H1 (cell line): Measurements from ENCODE around the gene MYBPC1. TPM values are rescaled to one million over a fixed set of nuclear protein-coding genes. Genes with fewer than 3 reads are reported as not detected.

Experiments used
- CTCF ChIA-PET: fragments of 300-600 bp; sonication (Branson Sonifier 250); formaldehyde crosslinking; loops from one replicate; lab custom pipeline; 2021; ENCODE audit not compliant: partially characterized antibody; lab: Charles Lee
- POLR2A ChIA-PET: fragments of 300-600 bp; sonication (Branson Sonifier 250); formaldehyde crosslinking; loops from one replicate; lab custom pipeline; 2021; ENCODE audit warnings: inconsistent platforms; ENCODE audit not compliant: partially characterized antibody; lab: Charles Lee
- DNase-seq, 2 experiments: peaks; one replicate each; pipeline versions ENCODE4 v3.0.0 to v3.0.0-alpha.2; 2010 to 2022; ENCODE audit warnings: low spot score in 2 of 2, low read depth in 1 of 2, mixed read lengths in 1 of 2
- FAIRE-seq: peaks from 2 replicates; lab custom pipeline; 2011; peaks lifted over from hg19 to GRCh38; lab: Jason Lieb, UNC
- H2AFZ ChIP-seq: 2 replicates; pipeline ENCODE4 v1.8.1; 2012; ENCODE audit warnings: low read length, inconsistent platforms
- H2AK5ac ChIP-seq: 2 replicates; pipeline ENCODE4 v1.6.1; 2013; ENCODE audit warnings: low read depth, low read length
- H2BK120ac ChIP-seq: replicated peaks from 2 replicates; pipeline ENCODE3; 2013; ENCODE audit warnings: low read depth, low read length, inconsistent platforms
- H2BK12ac ChIP-seq: 2 replicates; pipeline ENCODE4 v1.6.1; 2013; ENCODE audit warnings: low read depth, low read length
- H2BK15ac ChIP-seq: 2 replicates; pipeline ENCODE4 v1.6.1; 2013; ENCODE audit warnings: low read length
- H2BK20ac ChIP-seq: 2 replicates; pipeline ENCODE4 v1.6.1; 2013; ENCODE audit warnings: low read length
- H2BK5ac ChIP-seq: 2 replicates; pipeline ENCODE4 v1.6.1; 2013; ENCODE audit warnings: low read depth, low read length
- H3K14ac ChIP-seq: 2 replicates; pipeline ENCODE4 v1.6.1; 2013; ENCODE audit warnings: inconsistent platforms; ENCODE audit not compliant: insufficient read length
- H3K18ac ChIP-seq: 2 replicates; pipeline ENCODE4 v1.6.1; 2013; ENCODE audit warnings: low read length; ENCODE audit errors: extremely low read depth
- H3K23ac ChIP-seq: 2 replicates; pipeline ENCODE4 v1.6.1; 2013; ENCODE audit warnings: inconsistent platforms; ENCODE audit not compliant: insufficient read length
- H3K23me2 ChIP-seq: 2 replicates; pipeline ENCODE4 v1.6.1; 2013; ENCODE audit warnings: low read depth, low read length
- H3K27ac ChIP-seq: 2 replicates; pipeline ENCODE4 v1.6.1; 2011; ENCODE audit warnings: low read depth, low read length, inconsistent platforms
- H3K27me3 ChIP-seq, 4 experiments: replicated peaks in 1 of 4; 1 replicate in 1 of 4; 2 replicates in 3 of 4; pipeline versions ENCODE4 v1.6.1 to v1.8.1; 2011 to 2013; ENCODE audit warnings: low read length in 3 of 4, mild to moderate bottlenecking in 3 of 4, inconsistent platforms in 2 of 4, mixed read lengths in 2 of 4, moderate library complexity in 1 of 4; ENCODE audit not compliant: control insufficient read depth in 3 of 4, insufficient read depth in 3 of 4; ENCODE audit errors: extremely low read depth in 1 of 4
- H3K36me3 ChIP-seq, 4 experiments: 2 replicates each; pipeline versions ENCODE4 v1.6.1 to v1.8.1; 2011 to 2013; ENCODE audit warnings: mild to moderate bottlenecking in 4 of 4, low read length in 3 of 4, moderate library complexity in 2 of 4, control low read depth in 1 of 4, inconsistent platforms in 1 of 4; ENCODE audit not compliant: insufficient read depth in 4 of 4, control insufficient read depth in 2 of 4
- H3K4ac ChIP-seq: replicated peaks from 2 replicates; pipeline ENCODE3; 2013; ENCODE audit warnings: low read length, low read depth, mixed read lengths, inconsistent platforms; ENCODE audit not compliant: insufficient read length
- H3K4me1 ChIP-seq, 4 experiments: replicated peaks in 1 of 4; 1 replicate in 1 of 4; 2 replicates in 3 of 4; pipeline versions ENCODE4 v1.6.1 to v1.8.1; 2011 to 2013; ENCODE audit warnings: low read length in 3 of 4, inconsistent platforms in 2 of 4, mixed read lengths in 1 of 4; ENCODE audit not compliant: insufficient read depth in 4 of 4, control insufficient read depth in 3 of 4
- H3K4me2 ChIP-seq, 2 experiments: 2 replicates each; pipeline versions ENCODE4 v1.6.1 to v1.8.1; 2011 to 2013; ENCODE audit warnings: low read depth in 2 of 2, low read length in 2 of 2, control low read depth in 1 of 2, inconsistent platforms in 1 of 2, mild to moderate bottlenecking in 1 of 2; ENCODE audit not compliant: insufficient read depth in 1 of 2
- H3K4me3 ChIP-seq, 4 experiments: fragments of 200-600, 300-600 bp in 1 of 4; sonication (generic), shearing (Covaris generic), sonication (Bioruptor Twin) in 1 of 4; 2 replicates each; pipeline versions ENCODE4 v1.5.1 to v1.8.1; 2011 to 2016; ENCODE audit warnings: low read length in 4 of 4, low read depth in 3 of 4, control low read depth in 2 of 4, inconsistent platforms in 2 of 4, mild to moderate bottlenecking in 2 of 4, mixed read lengths in 1 of 4, moderate library complexity in 1 of 4; ENCODE audit not compliant: insufficient read depth in 2 of 4; ENCODE audit errors: extremely low read depth in 1 of 4
- H3K56ac ChIP-seq: replicated peaks from 2 replicates; pipeline ENCODE3; 2013; ENCODE audit warnings: low read depth, mild to moderate bottlenecking, mixed read lengths, low read length, inconsistent platforms; ENCODE audit not compliant: insufficient read length
- H3K79me1 ChIP-seq: 2 replicates; pipeline ENCODE4 v1.6.1; 2013; ENCODE audit warnings: low read depth, low read length, control low read depth
- H3K79me2 ChIP-seq, 2 experiments: 2 replicates each; pipeline versions ENCODE4 v1.6.1 to v1.8.1; 2012 to 2013; ENCODE audit warnings: low read length in 2 of 2, mild to moderate bottlenecking in 2 of 2, inconsistent platforms in 1 of 2; ENCODE audit not compliant: insufficient read depth in 2 of 2, control insufficient read depth in 1 of 2
- H3K9ac ChIP-seq, 4 experiments: replicated peaks in 1 of 4; 1 replicate in 1 of 4; 2 replicates in 3 of 4; pipeline versions ENCODE4 v1.6.1 to v1.8.1; 2011 to 2013; ENCODE audit warnings: low read depth in 3 of 4, low read length in 3 of 4, control low read depth in 2 of 4, mild to moderate bottlenecking in 2 of 4, moderate library complexity in 2 of 4, inconsistent platforms in 1 of 4; ENCODE audit errors: extremely low read depth in 1 of 4
- H3K9me3 ChIP-seq, 2 experiments: 2 replicates each; pipeline versions ENCODE4 v1.6.1 to v1.8.1; 2012 to 2013; ENCODE audit warnings: mild to moderate bottlenecking in 2 of 2, moderate library complexity in 2 of 2, control low read depth in 1 of 2, inconsistent platforms in 1 of 2, low read depth in 1 of 2, low read length in 1 of 2, mixed read lengths in 1 of 2; ENCODE audit not compliant: insufficient read depth in 2 of 2
- H4K20me1 ChIP-seq, 2 experiments: replicated peaks in 1 of 2; 2 replicates each; pipeline versions ENCODE3 to v1.8.1; 2011 to 2013; ENCODE audit warnings: inconsistent platforms in 2 of 2, low read length in 2 of 2, mild to moderate bottlenecking in 1 of 2; ENCODE audit not compliant: insufficient read depth in 2 of 2, control insufficient read depth in 1 of 2
- H4K5ac ChIP-seq: 2 replicates; pipeline ENCODE4 v1.6.1; 2013; ENCODE audit warnings: low read length, low read depth, mixed read lengths, inconsistent platforms; ENCODE audit not compliant: insufficient read length
- H4K8ac ChIP-seq: 2 replicates; pipeline ENCODE4 v1.8.0; 2013; ENCODE audit warnings: mild to moderate bottlenecking, moderate library complexity, low read length, inconsistent platforms; ENCODE audit not compliant: insufficient read depth; ENCODE audit errors: extremely low read depth
- H4K91ac ChIP-seq: replicated peaks from 2 replicates; pipeline ENCODE3; 2013; ENCODE audit warnings: low read length, mixed read lengths, inconsistent platforms; ENCODE audit not compliant: insufficient read length
- BACH1 ChIP-seq: IDR thresholded peaks from 2 replicates; pipeline ENCODE4 v1.6.1; 2012; ENCODE audit warnings: low read length, improper control_type of control experiment
- BCL11A ChIP-seq, 2 experiments: IDR thresholded peaks; one replicate each; pipeline ENCODE4 v1.6.1; 2011; ENCODE audit warnings: low read depth in 2 of 2, low read length in 2 of 2, mild to moderate bottlenecking in 2 of 2
- BRCA1 ChIP-seq: IDR thresholded peaks from 2 replicates; pipeline ENCODE4 v1.6.1; 2012; ENCODE audit warnings: low read depth, low read length, improper control_type of control experiment
- CTBP2 ChIP-seq: IDR thresholded peaks from 2 replicates; pipeline ENCODE4 v1.7.0; 2011; ENCODE audit warnings: borderline replicate concordance, mild to moderate bottlenecking, moderate library complexity, mixed read lengths, low read length; ENCODE audit not compliant: insufficient read depth, insufficient read length
- EP300 ChIP-seq, 2 experiments: IDR thresholded peaks; 1 replicate in 1 of 2; 2 replicates in 1 of 2; pipeline ENCODE4 v1.6.1; 2011 to 2012; ENCODE audit warnings: low read depth in 2 of 2, low read length in 2 of 2, mild to moderate bottlenecking in 2 of 2, borderline replicate concordance in 1 of 2, inconsistent platforms in 1 of 2, moderate library complexity in 1 of 2
- HDAC2 ChIP-seq, 2 experiments: fragments of 300-600 bp in 1 of 2; sonication (generic) in 1 of 2; IDR thresholded peaks; 2 replicates each; pipeline ENCODE4 v1.6.1; 2011 to 2012; ENCODE audit warnings: low read depth in 2 of 2, low read length in 2 of 2, mild to moderate bottlenecking in 2 of 2, moderate library complexity in 2 of 2, borderline replicate concordance in 1 of 2, inconsistent platforms in 1 of 2
- JUND ChIP-seq: IDR thresholded peaks from 2 replicates; pipeline ENCODE4 v1.6.1; 2011; ENCODE audit warnings: mild to moderate bottlenecking, improper control_type of control experiment, low read length
- KDM1A ChIP-seq: fragments of 200-600, 300-600 bp; sonication (generic); IDR thresholded peaks from 2 replicates; pipeline ENCODE4 v1.7.1; 2016; ENCODE audit warnings: mild to moderate bottlenecking, low read length, borderline replicate concordance
- NANOG ChIP-seq: IDR thresholded peaks from 2 replicates; pipeline ENCODE4 v1.6.1; 2011; ENCODE audit warnings: low read length, low read depth, mild to moderate bottlenecking, inconsistent platforms; ENCODE audit not compliant: insufficient read depth, poor library complexity, severe bottlenecking
- POLR2A ChIP-seq, 2 experiments: IDR thresholded peaks; 1 replicate in 1 of 2; 2 replicates in 1 of 2; pipeline ENCODE4 v1.6.1; 2011; ENCODE audit warnings: low read depth in 2 of 2, low read length in 2 of 2, mild to moderate bottlenecking in 2 of 2; ENCODE audit errors: control extremely low read depth in 1 of 2
- POLR2AphosphoS5 ChIP-seq: IDR thresholded peaks from 2 replicates; pipeline ENCODE4 v1.6.1; 2011; ENCODE audit warnings: low read depth, low read length
- TAF1 ChIP-seq: IDR thresholded peaks from 2 replicates; pipeline ENCODE4 v1.6.1; 2011; ENCODE audit warnings: mild to moderate bottlenecking, low read depth, low read length
- YY1 ChIP-seq: IDR thresholded peaks from 2 replicates; pipeline ENCODE4 v1.6.1; 2011; ENCODE audit warnings: low read depth, mild to moderate bottlenecking, low read length
- WGBS, 2 experiments: shearing (Covaris generic) in 1 of 2; methylation state at CpG; one replicate each; pipeline versions ENCODE4 v1.1.6 to v1.1.7; 2013 to 2015; ENCODE audit warnings: low lambda C conversion rate in 2 of 2, mixed read lengths in 2 of 2, inconsistent platforms in 1 of 2, low coverage in 1 of 2, missing lambda C conversion rate in 1 of 2; ENCODE audit not compliant: insufficient replicate concordance in 2 of 2, insufficient coverage in 1 of 2, insufficient read length in 1 of 2; ENCODE audit errors: extremely low coverage in 1 of 2, missing lambda C conversion rate in 1 of 2; 5-methylcytosine and 5-hydroxymethylcytosine counted together
- polyA plus RNA-seq, 7 experiments: library from polyadenylated mRNA; depleted of rRNA in 3 of 7; stranded (reverse) in 5 of 7; unstranded in 2 of 7; fragments of >200 nt in 5 of 7; fragments of 200-250 nt in 2 of 7; gene quantifications; 1 replicate in 5 of 7; 2 replicates in 1 of 7; 4 replicates in 1 of 7; pipeline versions ENCODE4 v1.2.1 to v1.2.3, GENCODE V29; 2011 to 2013; ENCODE audit warnings: missing spikeins in 2 of 7, mixed read lengths in 2 of 7
- total RNA-seq: library from RNA; stranded (reverse); fragmentation: NEBNext Ultra II Directional; extraction: Animal tissue kit (Norgen Biotek cat#: 25700); gene quantifications from 2 replicates; pipeline ENCODE4 v1.2.1, GENCODE V29; 2021

Gene MYBPC1
- total and polyA plus RNA-seq, 2 of the 8 experiments (the other 6 are each of a cell fraction or from before 2014, with no cell fraction given) = not detected

DNA sequence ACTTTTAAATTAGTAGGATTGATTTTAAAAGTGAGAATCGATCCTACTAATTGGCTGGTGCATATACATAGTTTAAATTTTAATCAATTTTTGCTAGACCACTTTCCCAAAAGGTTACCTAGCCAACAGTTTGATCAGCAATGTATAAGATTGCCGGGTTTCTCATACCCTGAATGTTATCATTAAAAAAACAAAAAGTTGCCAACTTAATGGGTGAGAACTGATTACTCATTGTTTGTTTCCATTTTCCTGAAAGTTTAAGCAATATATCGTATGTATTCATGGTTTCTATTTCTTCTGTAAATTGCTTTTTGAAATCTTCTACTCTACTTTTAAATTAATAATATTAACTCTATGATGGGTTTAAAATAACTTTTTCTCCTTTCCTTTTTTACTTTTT lies 4.4 kb upstream of the MYBPC1 start:
- no peaks in the 10 kb centered on the region for H3K4me1 ChIP-seq
- no peak overlapping the region for H3K4me3 ChIP-seq
- H3K79me1 ChIP-seq = no peaks in the 10 kb centered on the region
- WGBS, 2 experiments = 93% methylated on average over 3 of the region's 3 CpGs; no CpG with 5 or more reads in 1 of the 2 experiments
- H3K4me2 ChIP-seq = no peak overlapping the region
- H3K27ac ChIP-seq = no peak overlapping the region
- H3K23ac ChIP-seq = no peak overlapping the region
- no peaks in the 10 kb centered on the region for H3K79me2 ChIP-seq
- H3K4ac ChIP-seq = no peak overlapping the region
- POLR2A ChIA-PET = no interaction called here
- H3K9me3 ChIP-seq = no peaks in the 10 kb centered on the region; a peak in 1 of 4 replicates
- DNase-seq = no peak
- no peak overlapping the region for H4K8ac ChIP-seq
- no peak overlapping the region for H4K91ac ChIP-seq
- no peaks in the 10 kb centered on the region for H4K20me1 ChIP-seq
- H3K36me3 ChIP-seq = no peaks in the 10 kb centered on the region
- H2BK5ac ChIP-seq = no peak overlapping the region
- no peaks in the 10 kb centered on the region for H3K23me2 ChIP-seq
- H4K5ac ChIP-seq = no peak overlapping the region
- H2BK12ac ChIP-seq = no peak overlapping the region
- H3K18ac ChIP-seq = no peak overlapping the region
- no peak overlapping the region for H3K14ac ChIP-seq
- no peak for TF ChIP-seq BACH1
- TF ChIP-seq NANOG = no peak
- TF ChIP-seq POLR2A (IDR thresholded peaks at IDR 0.05; ENCODE audit: control extremely low read depth in 1 of 2, low read depth in 2 of 2, low read length in 2 of 2) = no peak
- no peak for TF ChIP-seq JUND
- no peak for TF ChIP-seq TAF1
- TF ChIP-seq BCL11A (IDR thresholded peaks at IDR 0.05; ENCODE audit: low read depth in 2 of 2, low read length in 2 of 2) = no peak
- TF ChIP-seq HDAC2 (IDR thresholded peaks at IDR 0.05; ENCODE audit: borderline replicate concordance in 1 of 2, low read depth in 2 of 2, low read length in 2 of 2) = no peak
- no peak for TF ChIP-seq KDM1A
- no peak for TF ChIP-seq YY1
- no peak for TF ChIP-seq EP300 (IDR thresholded peaks at IDR 0.05; ENCODE audit: borderline replicate concordance in 1 of 2, low read depth in 2 of 2, low read length in 2 of 2)
- no peak for TF ChIP-seq CTBP2
- no peak for TF ChIP-seq POLR2AphosphoS5
- no peak for TF ChIP-seq BRCA1
- H3K27me3 ChIP-seq = no peaks in the 10 kb centered on the region
- no peak overlapping the region for H2BK120ac ChIP-seq
- CTCF ChIA-PET = no interaction called here
- no peak overlapping the region for H3K56ac ChIP-seq
- no peak overlapping the region for H2AFZ ChIP-seq
- no peak overlapping the region for H2AK5ac ChIP-seq
- no peak for FAIRE-seq
- no peak overlapping the region for H2BK15ac ChIP-seq
- H3K9ac ChIP-seq = no peak overlapping the region
- H2BK20ac ChIP-seq = no peak overlapping the region
